Ascending aorta (tissue), 2 donors: ENCODE results near the gene DHRS11. TPM values are rescaled to one million over a fixed set of nuclear protein-coding genes. Genes with fewer than 3 reads are reported as not detected.

ENCODE experiments used
- DNase-seq, 2 donors: peaks; one replicate each; pipeline ENCODE4 v3.0.0-alpha.2; 2019; ENCODE audit warnings: low spot score in 2 of 2
- H3K27ac ChIP-seq, 2 donors: fragments of 200-600 bp; sonication (generic); one replicate each; pipeline ENCODE4 v1.5.1; 2016 to 2017; ENCODE audit warnings: mild to moderate bottlenecking in 1 of 2
- H3K27me3 ChIP-seq: fragments of 200-600 bp; sonication (generic); one replicate; pipeline ENCODE4 v1.5.1; 2017
- H3K36me3 ChIP-seq, 2 donors: fragments of 200-600 bp; sonication (generic); one replicate each; pipeline ENCODE4 v1.5.1; 2016
- H3K4me1 ChIP-seq, 2 donors: fragments of 200-600 bp; sonication (generic); one replicate each; pipeline ENCODE4 v1.5.1; 2016 to 2017; ENCODE audit warnings: mild to moderate bottlenecking in 1 of 2
- H3K4me3 ChIP-seq, 2 donors: fragments of 200-600 bp; sonication (generic); one replicate each; pipeline ENCODE4 v1.5.1; 2016 to 2017; ENCODE audit warnings: mild to moderate bottlenecking in 1 of 2
- H3K9me3 ChIP-seq, 2 donors: fragments of 200-600 bp; sonication (generic); one replicate each; pipeline ENCODE4 v1.5.1; 2016
- intact Hi-C: fragments of 100-400 bp; cut with DNase I; formaldehyde crosslinking; loops from one replicate; pipeline ENCODE4 v1.15.1; 2023
- total RNA-seq: library from RNA; depleted of rRNA; stranded (reverse); fragments of >200 nt; gene quantifications from one replicate; pipeline ENCODE4 v1.1.0, GENCODE V29; 2016
- TF ChIP-seq, protein P1 (sequence below), 3 experiments: fragments of 200-600 bp in 2 of 3; fragments of 450-650 bp in 1 of 3; sonication (generic) in 2 of 3; IDR thresholded peaks; one replicate each; pipeline ENCODE4 v1.5.1; 2016 to 2019; ENCODE audit warnings: antibody characterized with exemption in 3 of 3, mild to moderate bottlenecking in 1 of 3, moderate library complexity in 1 of 3

DHRS11 gene
- total RNA-seq, 1 donor from 2014 or later = 11.8 TPM

DNA sequence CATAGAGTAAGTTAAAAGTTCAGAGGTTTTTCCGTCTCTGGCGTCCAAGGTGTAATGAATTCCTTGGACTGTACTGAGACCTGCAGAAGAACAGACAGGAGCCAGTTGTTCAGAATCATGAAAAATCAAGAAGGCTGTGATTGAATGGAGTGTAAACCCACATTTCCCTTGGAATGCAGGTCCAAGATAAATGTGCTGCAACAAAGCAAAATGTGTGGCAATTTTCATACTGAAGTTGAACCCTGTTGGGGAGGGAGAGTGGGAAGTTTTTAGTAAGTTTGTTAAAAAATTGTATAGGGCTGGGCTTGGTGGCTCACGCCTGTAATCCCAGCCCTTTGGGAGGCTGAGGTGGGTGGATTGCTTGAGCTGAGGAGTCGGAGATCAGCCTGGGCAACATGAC lies 25.6 kb upstream of the DHRS11 start:
- no peaks in the 10 kb centered on the region for H3K9me3 ChIP-seq
- H3K27me3 ChIP-seq = no peaks in the 10 kb centered on the region
- no peak overlapping the region for H3K4me3 ChIP-seq
- intact Hi-C loops = no loop called here
- H3K27ac ChIP-seq = no peak overlapping the region
- H3K4me1 ChIP-seq = no peaks in the 10 kb centered on the region
- peaks cover 64 to 84% of the 10 kb centered on the region in 2 donors for H3K36me3 ChIP-seq
- DNase-seq = no peak
- TF ChIP-seq, protein P1, sequence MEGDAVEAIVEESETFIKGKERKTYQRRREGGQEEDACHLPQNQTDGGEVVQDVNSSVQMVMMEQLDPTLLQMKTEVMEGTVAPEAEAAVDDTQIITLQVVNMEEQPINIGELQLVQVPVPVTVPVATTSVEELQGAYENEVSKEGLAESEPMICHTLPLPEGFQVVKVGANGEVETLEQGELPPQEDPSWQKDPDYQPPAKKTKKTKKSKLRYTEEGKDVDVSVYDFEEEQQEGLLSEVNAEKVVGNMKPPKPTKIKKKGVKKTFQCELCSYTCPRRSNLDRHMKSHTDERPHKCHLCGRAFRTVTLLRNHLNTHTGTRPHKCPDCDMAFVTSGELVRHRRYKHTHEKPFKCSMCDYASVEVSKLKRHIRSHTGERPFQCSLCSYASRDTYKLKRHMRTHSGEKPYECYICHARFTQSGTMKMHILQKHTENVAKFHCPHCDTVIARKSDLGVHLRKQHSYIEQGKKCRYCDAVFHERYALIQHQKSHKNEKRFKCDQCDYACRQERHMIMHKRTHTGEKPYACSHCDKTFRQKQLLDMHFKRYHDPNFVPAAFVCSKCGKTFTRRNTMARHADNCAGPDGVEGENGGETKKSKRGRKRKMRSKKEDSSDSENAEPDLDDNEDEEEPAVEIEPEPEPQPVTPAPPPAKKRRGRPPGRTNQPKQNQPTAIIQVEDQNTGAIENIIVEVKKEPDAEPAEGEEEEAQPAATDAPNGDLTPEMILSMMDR (IDR thresholded peaks at IDR 0.05) = no peak

DNA sequence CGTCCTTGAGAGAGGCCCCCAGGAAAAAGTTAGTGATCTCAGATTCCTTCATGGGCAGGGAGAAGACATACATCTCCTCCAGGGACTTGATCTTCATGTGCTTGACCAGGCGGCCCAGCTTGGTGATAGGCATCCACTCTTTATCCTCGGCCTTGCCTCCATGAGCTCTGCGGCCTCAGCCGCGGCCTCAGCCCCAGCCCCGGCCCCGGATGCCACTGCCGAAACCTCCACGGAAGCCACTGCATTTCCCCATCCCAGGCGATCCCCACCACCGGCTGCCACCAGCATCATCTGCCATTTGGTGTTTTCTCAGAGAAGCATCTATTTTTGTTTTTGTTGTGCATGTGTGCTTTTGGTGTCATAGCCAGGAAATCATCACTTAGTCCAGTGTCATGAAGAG lies 16.7 kb upstream of the DHRS11 start:
- no peaks in the 10 kb centered on the region for H3K27me3 ChIP-seq
- H3K4me1 ChIP-seq = no peaks in the 10 kb centered on the region
- intact Hi-C loops = no loop called here
- no peaks in the 10 kb centered on the region for H3K9me3 ChIP-seq
- TF ChIP-seq, protein P1 (IDR thresholded peaks at IDR 0.05) = no peak
- no peak overlapping the region for H3K4me3 ChIP-seq
- no peak for DNase-seq
- peaks cover 33 to 52% of the 10 kb centered on the region in 2 donors for H3K36me3 ChIP-seq
- H3K27ac ChIP-seq = no peak overlapping the region

DNA sequence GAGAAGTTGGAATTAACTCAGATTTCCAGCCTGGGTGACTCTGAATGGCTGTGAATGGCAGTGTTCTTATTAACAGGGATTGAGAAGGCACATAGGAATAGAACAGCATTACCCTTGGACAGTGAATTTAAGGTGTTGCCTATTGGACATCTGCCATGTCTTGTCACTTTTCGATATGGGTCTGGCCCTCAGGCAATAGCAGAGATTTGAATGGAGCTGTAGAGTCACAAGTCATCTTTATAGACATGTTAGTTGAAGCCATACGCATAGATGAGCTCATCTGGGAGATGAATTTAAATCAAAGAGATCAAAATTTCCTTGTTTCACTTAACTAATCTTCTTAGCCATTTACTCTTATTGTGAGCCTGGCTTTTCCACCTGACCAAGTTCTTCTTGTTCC lies 14.9 kb upstream of the DHRS11 start:
- Histone ChIP-seq H3K27ac (no peak overlapping the region), H3K4me1 (no peaks in the 10 kb centered on the region), H3K4me3 (no peak overlapping the region), H3K27me3 (no peaks in the 10 kb centered on the region), H3K36me3 (peaks cover 32 to 55% of the 10 kb centered on the region in 2 donors), H3K9me3 (no peaks in the 10 kb centered on the region)
- TF ChIP-seq, protein P1 (IDR thresholded peaks at IDR 0.05) = no peak
- intact Hi-C loops = no loop called here
- DNase-seq = no peak

GRCh38 chr17:36578671-36579070 lies 13.0 kb upstream of the DHRS11 start:
- Histone ChIP-seq H3K27ac (no peak overlapping the region), H3K36me3 (peaks cover 37 to 67% of the 10 kb centered on the region in 2 donors), H3K9me3 (no peaks in the 10 kb centered on the region), H3K27me3 (no peaks in the 10 kb centered on the region), H3K4me3 (no peak overlapping the region), H3K4me1 (no peaks in the 10 kb centered on the region)
- TF ChIP-seq, protein P1 (IDR thresholded peaks at IDR 0.05) = no peak
- intact Hi-C loops = no loop called here
- DNase-seq = no peak

- Histone ChIP-seq H3K4me3 (no peak overlapping the region), H3K4me1 (no peaks in the 10 kb centered on the region), H3K27me3 (no peaks in the 10 kb centered on the region), H3K36me3 (peaks cover 71 to 98% of the 10 kb centered on the region in 2 donors), H3K27ac (no peak overlapping the region), H3K9me3 (no peaks in the 10 kb centered on the region)
- no peak for DNase-seq
- TF ChIP-seq, protein P1 (IDR thresholded peaks at IDR 0.05) = no peak
- intact Hi-C loops = no loop called here
Measured at GRCh38 chr17:36583787-36584186, 7.9 kb upstream of the DHRS11 start.

- H3K27ac ChIP-seq = no peak overlapping the region
- DNase-seq = no peak
- intact Hi-C loops = no loop called here
- peaks cover 0 to under 1% of the 10 kb centered on the region in 2 donors for H3K4me1 ChIP-seq
- no peak overlapping the region for H3K4me3 ChIP-seq
- no peaks in the 10 kb centered on the region for H3K9me3 ChIP-seq
- H3K36me3 ChIP-seq = peaks cover 51 to 84% of the 10 kb centered on the region in 2 donors
- TF ChIP-seq, protein P1 (IDR thresholded peaks at IDR 0.05) = no peak
- H3K27me3 ChIP-seq = no peaks in the 10 kb centered on the region
Measured at GRCh38 chr17:36586138-36586537, 5.5 kb upstream of the DHRS11 start.
